Inflammatory macrophage treated with lipopolysaccharide for 1 hour (primary cell): ENCODE results near the gene ADGRF3.
"Not testable (repeated sequence)": the region's sequence is repeated elsewhere in the genome, so short reads cannot be mapped to it uniquely, and the experiment has no call there.

ENCODE experiments used
- DNase-seq, 2 donors: peaks; one replicate each; pipeline ENCODE4 v3.0.0-alpha.2; 2020 to 2022

ADGRF3 gene

DNA sequence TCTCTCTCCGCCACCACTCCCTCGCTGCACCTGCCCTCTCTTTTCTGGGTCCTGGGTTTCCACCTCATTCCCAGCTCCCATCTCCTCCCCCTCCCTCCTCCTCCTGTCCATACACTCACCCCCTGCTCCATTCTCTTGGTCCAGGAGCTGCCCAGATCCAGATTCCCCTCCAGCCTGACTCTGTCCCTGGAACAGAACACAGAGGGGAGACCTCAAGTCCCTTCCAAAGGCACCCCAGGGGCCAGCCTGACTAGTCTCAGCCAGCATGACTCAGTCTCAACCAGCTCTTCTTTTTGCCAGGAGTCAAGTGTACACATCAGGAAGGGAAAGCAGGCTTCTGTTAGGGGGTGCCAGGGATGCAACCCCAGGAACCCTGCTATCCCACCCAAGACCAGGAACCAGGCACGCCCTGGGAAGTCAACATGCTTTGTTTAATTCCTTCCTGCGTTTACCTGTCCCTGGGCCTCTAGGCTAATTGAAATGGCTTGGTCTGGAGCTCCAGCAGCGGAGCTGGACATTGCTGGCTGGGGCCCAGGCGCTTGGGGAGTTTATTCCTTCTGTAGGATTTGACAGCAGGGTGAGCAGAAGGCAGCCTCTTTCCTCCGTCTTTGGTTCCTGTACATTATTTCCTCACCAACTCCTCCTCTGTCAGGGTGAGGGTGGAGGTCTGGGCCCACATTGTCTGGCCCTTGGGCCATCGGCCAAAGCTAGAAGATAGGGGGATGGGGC is 29.0 kb downstream of the ADGRF3 start:
- no peak for DNase-seq

DNA sequence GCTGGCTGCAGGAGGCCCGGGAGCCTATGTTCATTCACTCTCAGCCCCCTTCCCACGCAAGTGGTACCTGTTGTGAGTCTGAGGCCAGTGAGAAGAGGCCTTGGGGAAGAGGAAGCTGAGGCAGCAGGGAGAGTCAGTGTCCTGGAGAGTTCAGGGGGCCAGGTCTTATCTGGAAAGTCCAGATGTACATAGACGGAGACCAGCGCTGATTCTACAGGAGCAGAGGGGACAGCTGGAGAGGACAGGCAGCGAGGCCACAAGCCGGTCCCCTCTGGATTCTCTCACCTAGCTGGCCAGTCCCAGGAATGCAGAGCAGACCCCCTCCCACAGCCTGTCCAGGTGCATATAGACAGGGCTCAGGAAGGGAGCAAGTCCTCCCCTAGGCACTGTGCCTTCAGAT is 29.7 kb downstream of the ADGRF3 start:
- no peak for DNase-seq

DNA sequence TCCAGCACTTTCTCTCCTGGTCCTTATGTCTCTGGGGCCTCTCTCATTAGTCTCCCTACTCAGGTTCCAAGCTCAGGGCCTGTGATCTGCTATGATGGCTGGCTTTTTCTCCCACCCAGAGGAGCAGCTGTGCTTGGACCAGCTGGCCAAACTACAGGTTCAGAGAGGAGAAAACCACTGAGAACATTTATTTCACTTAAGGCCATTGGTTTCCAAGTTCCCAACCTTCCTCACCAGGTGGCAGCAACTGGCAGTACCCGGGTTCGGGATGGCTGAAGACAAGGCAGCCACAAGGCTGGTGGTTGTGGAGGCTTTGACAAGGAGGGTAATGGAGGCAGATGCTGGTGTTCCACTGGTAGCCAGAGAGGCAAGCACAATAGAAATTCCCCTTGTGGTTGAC is 30.5 kb downstream of the ADGRF3 start:
- DNase-seq = no peak

DNA sequence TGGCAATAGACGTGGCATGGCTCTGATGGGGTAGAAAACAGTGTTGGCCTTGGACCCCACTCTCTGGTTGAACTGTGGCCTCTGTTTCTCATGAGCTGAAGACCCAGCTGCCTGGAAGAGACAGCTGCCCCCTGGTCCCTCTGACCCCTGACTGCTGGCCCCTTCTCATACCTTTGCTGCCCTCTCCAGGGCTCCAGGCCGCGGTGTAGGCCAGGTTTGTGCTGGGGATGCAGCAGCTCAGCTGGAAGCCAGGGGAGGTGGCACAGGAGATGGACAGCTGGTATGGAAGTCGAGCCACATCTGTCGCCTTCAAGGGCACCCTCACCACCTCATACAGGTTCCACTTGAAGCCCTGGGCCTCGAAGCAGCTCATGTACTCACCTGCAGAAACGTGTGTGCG is 32.3 kb downstream of the ADGRF3 start:
- DNase-seq = no peak

DNA sequence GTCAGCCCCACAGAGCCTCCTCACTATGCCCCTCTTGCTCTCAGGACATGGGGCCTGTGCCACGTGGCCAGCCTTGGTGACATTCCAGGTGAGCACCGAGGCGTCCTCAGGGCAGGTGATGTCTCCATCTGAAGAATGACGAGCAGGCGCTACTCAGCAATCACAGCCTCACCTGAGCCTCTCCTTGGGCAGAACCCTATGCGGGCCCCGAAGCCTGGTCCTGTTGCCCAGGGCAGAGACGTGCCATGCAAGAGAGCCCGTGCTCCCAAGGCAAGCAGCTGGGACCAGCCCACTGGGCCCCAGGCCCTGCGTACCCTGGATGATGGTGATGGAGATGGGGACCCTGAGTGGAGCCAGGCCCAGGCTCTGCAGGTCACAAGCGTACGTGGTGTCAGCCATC is 33.1 kb downstream of the ADGRF3 start:
- no peak for DNase-seq

DNA sequence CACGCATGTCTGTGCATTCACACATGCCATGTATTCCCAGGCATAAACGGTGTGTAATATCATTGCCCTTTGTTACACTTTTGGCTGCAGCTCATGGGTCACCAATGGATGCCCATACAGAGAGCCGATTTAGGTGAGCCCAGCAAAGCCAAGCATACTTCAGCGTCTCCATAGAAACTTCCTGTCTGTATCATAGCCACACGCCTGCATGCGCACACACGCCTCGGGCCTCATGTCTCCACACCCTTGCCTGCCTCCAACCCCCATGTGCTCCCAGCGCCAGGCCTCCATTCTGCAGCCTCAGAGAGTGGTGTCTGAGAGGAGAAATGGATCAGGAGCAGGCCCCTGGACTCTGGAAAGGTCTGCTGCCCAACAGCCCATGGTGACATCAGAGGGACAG is 34.1 kb downstream of the ADGRF3 start:
- no peak for DNase-seq

DNA sequence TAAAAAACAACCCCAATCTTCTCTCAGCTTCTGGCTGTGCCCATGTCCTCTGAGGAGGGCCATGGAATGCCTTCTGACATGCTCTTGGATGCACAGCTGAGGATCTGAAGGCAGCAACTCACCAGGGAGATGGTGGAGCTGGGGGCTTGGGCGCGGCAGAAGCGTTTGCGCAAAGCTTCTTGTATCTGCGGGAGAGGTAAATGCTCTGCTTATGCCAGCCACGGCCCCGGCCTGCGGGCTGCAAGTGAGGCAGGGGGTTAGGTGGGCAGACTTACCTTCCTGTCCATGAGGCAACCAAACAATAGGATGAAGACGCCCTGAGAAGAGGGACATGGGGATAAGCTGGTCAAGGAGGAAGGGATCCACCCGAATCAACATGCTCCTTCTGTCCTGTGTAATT is 36.7 kb downstream of the ADGRF3 start:
- no peak for DNase-seq

DNA sequence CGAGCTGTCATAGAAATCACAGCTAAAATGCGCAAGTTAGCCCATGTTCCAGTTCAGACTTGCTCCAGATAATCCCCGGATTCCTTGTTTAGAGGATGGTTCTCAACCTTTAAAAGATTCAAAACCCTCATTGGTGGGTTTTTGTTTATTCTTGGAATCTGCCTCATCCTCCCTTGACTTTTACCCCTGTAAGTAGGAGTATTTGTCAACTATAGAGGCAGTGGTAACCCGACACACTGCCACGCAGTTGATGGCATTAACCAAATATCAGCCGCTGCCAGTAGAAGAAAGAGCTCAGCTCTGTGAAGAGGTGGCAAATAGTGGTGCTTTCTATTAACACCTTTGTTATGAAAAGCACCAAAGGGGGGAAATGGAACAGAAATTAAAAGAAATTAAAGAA is 41.0 kb downstream of the ADGRF3 start:
- DNase-seq = no peak

DNA sequence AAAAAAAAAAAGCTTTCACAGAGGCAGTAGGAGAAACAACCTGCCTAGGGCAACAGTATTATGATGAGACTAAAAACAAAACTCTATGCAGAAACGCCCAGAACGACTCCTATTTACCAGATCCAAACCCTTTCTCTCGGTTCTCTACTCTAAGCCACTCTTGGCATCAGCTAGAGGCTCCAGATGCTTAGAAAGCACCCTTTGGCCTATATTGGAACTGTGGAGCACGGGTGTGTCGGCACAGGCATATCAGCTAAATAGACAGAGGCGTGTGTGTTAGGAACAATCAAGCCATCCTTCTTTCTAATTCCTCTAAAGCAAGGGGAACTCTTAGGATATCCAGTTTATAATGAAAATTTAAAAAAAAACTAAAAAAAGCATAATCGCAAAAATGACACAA is 41.5 kb downstream of the ADGRF3 start:
- not testable (repeated sequence) for DNase-seq

DNA sequence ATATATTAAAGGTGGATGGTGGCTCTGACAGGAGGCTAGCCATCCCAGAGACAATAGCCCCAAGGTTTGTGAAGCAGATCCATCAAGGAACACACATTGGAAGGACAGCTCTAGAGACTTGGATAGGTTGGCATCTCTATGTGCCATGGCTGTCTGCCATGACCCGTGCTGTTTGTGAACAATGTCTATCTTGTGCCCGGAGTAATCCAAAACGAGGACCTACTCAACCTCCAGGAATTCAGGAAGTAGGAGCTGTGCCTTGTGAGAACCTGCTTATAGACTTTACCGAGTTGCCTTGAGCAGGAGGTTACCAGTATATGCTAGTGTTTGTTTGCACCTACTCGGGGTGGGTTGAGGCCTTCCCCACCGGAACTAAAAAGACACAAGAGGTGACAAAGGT is 43.7 kb downstream of the ADGRF3 start:
- DNase-seq = no peak

DNA sequence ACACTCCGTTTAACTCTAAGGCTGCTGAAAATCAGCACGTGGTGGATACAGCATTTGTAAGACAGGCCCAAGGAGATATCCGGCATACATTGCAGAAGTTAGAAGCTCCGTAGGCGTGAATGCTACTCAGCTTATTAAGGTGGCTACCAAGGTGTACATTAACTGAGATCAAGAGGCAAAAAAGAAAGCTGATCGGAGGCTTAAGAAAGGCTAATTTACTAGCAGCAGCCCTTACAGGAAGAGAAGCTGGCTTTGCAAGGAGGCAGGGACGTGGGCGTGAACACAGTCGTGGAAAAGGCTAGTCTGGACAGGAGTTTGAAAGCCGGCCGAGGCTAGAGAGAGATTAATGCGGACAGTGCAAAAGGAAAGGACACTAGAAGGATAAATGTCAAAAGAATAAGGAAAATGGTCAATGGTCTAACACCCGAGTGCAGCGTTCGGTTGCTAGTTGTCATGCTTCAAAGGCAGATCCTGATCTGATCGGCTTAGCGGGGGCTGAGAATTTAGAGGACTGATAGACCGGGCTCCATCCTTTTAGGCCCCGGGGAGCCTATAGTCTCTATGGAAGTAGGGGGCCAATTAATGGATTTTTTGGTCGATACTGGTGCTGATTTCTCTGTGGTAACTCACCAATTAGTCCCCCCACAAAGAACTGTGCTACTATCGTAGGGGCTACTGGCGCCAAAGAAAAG is 46.2 kb downstream of the ADGRF3 start:
- DNase-seq = peak; percentile 26 to 43

DNA sequence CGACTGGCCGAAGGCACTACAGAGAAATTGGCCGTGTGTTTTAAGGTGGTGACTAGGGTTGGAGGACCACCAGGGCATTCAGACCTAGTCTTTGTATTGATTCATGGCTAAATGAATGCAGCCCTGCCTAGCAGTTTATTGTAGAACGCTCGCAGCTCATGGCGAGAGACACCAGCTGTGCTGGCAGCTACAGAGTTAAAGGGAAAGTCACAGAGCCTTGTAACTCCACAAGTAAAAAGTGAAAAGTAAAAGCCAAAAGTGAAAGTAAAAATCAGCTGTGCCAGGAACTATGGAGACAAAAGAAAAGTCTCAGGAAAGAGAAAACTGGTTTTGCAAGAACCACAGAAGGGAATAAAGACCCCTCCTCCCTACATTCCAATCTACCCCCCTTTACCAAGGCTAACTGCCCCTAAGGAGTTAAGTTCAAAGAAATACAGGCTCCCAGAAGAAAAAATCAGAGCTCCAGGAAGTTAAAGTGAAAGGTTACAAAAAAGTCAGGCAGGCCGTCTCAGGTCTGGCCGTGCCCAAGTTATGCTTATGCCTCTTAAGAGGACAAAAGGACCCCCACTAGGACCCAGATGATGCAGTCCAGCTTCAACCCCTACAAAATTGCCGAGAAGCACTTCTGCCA is 47.0 kb downstream of the ADGRF3 start:
- peak; percentile 52 to 58 for DNase-seq

DNA sequence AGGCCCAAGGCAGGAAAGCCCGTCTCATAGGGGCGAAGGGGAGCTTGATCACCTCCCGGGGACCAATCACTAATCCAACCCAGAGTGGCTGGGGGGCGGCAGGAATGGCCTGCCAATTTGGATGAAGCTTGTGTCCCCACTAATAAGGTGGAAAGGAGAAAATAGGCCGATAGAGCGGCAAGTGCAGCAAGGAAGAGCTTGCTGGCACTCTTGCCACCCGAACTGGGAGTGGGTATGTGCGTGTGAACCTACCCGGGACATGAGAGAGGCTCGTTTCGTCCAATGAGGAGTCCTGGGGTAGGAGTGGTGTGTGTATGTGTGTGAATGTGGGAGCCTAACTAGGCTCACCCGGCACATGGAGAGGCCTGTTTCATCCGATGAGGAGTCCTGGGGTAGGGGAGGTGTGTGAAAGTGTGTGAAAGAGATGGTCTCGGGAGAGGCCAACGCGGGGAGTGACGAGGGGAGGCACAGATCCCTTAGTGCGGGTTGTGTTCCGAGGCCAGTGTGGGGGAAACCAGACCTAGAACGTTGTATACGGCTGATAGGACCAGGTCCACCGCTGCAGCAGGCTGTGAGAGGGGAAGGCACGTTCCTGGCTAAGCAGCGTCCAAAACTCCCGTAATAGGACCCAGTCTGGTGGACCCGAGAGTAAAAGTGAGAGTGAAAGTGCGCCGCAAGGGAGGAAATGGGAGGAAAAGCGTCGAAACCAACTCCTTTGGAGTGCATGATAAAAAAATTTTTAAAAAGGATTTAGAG is 47.8 kb downstream of the ADGRF3 start:
- peak; percentile 27 to 47 for DNase-seq

DNA sequence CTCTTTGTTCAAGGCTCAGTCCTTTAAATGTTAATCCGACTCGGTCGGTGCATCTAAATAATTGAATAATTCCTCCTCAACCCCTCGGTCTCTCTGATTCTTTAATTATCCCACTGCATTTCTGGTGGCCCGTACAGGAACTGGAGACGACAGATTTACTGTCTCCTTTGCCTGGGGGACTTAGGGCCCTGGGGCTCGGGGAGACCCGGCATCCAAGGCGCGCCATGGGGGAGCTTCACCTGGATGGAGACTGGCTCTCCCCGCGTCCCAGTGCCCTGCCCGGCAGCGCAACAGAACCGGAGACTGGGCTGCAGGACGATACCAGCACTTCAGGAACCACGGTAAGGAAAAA is 48.3 kb downstream of the ADGRF3 start:
- DNase-seq = no peak

DNA sequence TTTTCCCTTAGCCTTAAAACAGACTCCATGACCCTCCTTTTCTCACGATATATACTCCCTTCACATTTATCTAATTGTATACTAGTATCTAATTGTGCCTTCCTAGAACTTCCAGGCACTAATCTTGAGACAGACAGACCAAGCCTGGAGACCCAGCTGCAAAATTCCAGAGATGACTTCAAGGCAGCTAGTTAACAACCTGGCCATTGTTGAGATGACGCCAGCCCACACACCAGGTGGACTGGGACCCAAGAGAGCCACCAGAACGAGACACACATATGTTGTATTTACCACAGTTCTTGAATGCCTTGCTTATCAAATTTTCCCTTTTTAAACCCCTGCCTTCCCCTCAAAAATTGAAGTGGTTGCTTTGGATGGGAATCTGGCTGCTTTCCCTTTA is 49.5 kb downstream of the ADGRF3 start:
- DNase-seq = no peak

DNA sequence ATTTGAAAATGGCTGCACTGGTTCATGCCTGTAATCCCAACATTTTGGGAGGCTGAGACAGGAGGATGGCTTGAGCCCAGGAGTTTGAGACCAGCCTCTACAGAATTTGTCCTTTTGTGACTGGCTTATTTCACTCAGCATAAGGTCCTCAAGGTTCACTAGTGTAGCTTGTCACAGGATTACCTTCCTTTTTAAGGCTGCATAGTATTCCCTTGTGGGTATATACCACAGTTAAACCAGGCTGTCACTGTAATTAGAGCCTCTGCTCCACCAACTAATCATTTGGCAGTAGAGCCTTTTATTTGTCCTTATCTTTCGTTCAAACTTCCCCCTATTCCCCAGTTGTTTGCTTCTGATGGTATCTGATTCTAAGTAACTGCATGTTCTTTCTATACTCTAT is 51.1 kb downstream of the ADGRF3 start:
- DNase-seq = no peak

DNA sequence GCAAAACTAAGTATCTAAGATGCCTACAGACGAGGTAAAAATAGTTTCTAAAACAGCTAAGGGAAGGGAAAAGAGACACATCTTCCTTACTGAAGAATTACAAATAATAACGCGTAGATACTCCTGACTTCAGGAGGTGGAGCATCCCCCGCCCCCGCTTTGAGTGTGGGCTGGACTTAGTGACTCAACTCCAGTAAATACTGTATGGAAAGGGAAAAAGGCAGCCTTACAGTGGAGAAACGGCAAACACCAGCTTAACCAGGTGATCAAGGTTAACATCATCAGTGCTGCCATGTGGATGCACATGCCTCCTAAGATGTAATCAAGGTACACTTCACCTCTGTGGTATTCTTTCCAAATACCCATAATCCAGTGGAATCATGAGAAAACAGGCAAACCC is 53.9 kb downstream of the ADGRF3 start:
- peak; percentile 55 to 77 for DNase-seq

DNA sequence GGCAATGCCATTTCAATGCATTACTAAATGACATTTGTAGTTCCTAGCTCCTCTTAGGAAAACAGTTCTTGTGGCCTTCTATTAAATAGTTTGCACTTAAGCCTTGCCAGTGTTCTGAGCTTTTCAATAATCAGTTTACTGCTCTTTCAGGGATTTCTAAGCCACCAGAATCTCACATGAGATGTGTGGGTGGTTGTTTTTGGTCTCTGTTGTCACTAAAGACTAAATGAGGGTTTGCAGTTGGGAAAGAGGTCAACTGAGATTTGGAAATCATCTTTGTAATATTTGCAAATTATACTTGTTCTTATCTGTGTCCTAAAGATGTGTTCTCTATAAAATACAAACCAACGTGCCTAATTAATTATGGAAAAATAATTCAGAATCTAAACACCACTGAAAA is 56.6 kb downstream of the ADGRF3 start:
- DNase-seq = peak; percentile 74 to 86

DNA sequence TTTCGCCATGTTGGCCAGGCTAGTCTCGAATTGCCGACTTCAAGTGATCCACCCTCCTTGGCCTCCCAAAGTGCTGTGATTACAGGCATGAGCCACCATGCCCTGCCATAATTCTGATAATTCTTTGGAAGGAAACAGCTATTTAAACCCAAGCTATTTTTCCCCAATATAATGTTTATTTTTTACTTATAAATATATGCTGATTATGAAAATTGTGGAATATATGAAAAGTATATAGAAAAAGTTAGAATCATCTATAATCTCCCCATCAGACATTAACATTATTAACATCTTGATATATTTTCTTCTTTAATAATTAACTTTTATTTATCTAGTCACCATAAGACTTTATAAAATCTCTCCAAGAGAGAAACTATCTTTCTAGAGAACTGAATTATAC is 60.7 kb downstream of the ADGRF3 start:
- no peak for DNase-seq

DNA sequence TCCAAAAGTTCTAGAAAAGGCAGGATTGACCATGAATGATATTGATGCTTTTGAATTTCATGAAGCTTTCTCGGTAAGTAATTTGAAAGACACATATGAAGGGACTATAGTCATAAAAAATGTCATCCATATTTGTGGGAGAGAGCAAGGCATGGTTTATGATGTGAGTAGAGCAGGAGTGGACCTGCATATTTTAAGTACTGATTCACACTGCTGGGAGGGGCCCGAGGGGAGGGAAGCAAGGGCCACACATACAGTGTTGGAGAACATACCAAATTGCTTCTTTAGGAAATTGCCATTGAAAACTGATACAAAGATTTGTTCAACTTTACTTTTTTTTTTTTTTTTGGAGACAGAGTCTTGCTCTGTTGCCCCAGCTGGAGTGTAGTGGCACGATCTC is 62.5 kb downstream of the ADGRF3 start:
- DNase-seq = no peak

DNA sequence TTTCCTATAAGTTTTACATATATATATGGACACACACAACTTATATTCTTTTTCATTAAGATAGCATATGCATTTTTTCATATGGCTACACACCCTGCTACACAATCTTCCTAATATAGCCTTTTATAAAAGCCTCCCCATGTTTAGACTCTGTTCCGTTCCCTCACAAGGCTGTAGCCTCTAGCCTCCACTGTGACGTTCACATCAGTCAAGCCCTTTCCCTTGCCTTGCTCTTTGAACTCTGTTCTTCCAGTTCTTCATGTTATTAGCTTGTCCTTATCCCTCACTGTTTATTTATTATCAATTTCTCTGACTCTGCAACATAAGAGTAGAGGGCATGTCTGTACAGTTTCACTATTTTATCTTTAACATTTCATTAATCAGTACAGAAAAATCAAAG is 63.0 kb downstream of the ADGRF3 start:
- no peak for DNase-seq

DNA sequence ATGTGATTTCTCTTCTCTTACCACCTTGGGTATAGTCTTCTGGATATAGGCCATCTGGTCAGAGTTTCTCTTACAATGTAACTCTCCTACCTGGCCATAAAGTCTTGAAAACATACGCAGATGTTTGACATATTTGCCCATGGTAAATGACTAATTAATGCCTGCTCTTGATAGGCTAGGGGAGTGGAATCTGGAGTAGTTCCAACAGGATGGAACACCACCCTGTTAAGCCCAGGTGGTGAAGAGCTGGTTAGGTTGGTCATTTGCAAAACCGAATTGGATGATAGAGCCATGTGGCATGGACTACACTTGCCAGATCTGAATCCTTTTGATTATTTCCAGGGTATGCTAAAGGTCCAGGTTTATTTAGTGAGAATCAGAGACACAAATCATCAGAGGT is 65.4 kb downstream of the ADGRF3 start:
- no peak for DNase-seq

DNA sequence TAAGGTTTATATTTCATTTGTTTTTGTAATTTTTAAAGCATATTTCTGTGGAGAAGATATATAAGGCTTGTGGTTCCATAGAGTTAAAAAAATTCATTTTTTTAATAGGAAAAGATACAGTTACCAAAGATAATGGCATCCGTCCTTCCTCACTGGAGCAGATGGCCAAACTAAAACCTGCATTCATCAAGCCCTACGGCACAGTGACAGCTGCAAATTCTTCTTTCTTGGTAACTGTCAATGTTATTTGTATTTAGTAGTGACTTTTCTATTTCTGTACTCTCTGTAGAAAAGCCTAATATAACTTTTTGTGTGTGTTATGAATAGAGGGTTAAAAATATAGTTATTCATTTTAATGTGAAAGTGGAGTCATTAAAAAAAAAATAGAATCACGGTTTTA is 66.7 kb downstream of the ADGRF3 start:
- DNase-seq = no peak
